Heart left ventricle (tissue), 13 donors: ENCODE measurements around the gene NOM1.

Experiments
- POLR2A ChIP-seq, 2 donors: fragments of 450-650 bp; IDR thresholded peaks; one replicate each; pipeline ENCODE4 v1.6.1; 2017; ENCODE audit warnings: antibody characterized with exemption in 2 of 2, mild to moderate bottlenecking in 2 of 2, moderate library complexity in 2 of 2
- TF ChIP-seq, protein P1 (sequence below), 12 donors: fragments of 200-600 bp; sonication (generic) in 4 of 12; IDR thresholded peaks; one replicate each; pipeline versions ENCODE4 v1.5.0 to v1.8.0; 2018 to 2022; ENCODE audit warnings: antibody characterized with exemption in 12 of 12, mild to moderate bottlenecking in 5 of 12
- donor health status: ischemic (EF 13 %, LVEDD 7.1; RV severe dilation, severe dysfunction).
- donor health status: DM: no; HTN: yes; CAD: no.
- donor health status: DM: no; HTN: no; CAD: no.
- donor health status: ischemic (EF 25% LVEDD 6.9; RV normal size, moderate dysfunction).
- donor health status: ischemic (EF 25% LVEDD 5.7; RV mildly dilated, moderate dysfunction).
- donor health status: ischemic (EF 35%, LVEDD 5.7; RV mildly dilated, moderate dysfunction).
- donor health status: nonischemic (EF 11% LVEDD 7.7; RV severe dilation, severe dysfunction).
- donor health status: DM: yes; HTN: yes; CAD: no.
- donor health status: PGD.
- donor health status: ischemic (EF 29% LVEDD 5.4; RV normal size, mild dysfunction).
- donor health status: nonischemic (EF 23%, LVEDD 6.1; RV moderate dilation, normal function).

DNA sequence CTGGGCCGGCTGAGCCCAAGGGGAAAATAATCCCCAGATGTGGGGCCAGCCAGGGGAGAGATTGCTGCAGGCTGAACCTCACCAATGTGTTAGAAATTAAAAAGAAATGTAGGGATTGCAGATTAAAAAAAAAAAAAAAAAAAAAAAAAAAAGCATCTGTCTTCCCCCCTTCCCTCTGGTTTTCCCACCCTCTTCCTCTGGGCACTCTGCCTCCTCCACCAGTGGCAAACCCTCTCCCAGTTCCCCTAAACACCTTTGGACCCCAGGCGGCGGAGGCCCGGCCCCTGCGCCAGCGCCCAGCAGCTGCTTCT lies 53.9 kb downstream of the NOM1 start:
- TF ChIP-seq, protein P1, sequence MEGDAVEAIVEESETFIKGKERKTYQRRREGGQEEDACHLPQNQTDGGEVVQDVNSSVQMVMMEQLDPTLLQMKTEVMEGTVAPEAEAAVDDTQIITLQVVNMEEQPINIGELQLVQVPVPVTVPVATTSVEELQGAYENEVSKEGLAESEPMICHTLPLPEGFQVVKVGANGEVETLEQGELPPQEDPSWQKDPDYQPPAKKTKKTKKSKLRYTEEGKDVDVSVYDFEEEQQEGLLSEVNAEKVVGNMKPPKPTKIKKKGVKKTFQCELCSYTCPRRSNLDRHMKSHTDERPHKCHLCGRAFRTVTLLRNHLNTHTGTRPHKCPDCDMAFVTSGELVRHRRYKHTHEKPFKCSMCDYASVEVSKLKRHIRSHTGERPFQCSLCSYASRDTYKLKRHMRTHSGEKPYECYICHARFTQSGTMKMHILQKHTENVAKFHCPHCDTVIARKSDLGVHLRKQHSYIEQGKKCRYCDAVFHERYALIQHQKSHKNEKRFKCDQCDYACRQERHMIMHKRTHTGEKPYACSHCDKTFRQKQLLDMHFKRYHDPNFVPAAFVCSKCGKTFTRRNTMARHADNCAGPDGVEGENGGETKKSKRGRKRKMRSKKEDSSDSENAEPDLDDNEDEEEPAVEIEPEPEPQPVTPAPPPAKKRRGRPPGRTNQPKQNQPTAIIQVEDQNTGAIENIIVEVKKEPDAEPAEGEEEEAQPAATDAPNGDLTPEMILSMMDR (IDR thresholded peaks at IDR 0.05) = no peak
- no peak for TF ChIP-seq POLR2A (IDR thresholded peaks at IDR 0.05)
